ENCODE measurements around the gene KIF20B.

- no peak for TF ChIP-seq CTCF (IDR thresholded peaks at IDR 0.05 in 2 of 3, conservative IDR thresholded peaks at IDR 0.05 in 1 of 3; ENCODE audit: borderline replicate concordance in 1 of 3, insufficient read depth in 1 of 3, low read depth in 2 of 3, low read length in 2 of 3)
- no peak for TF ChIP-seq POLR2A (IDR thresholded peaks at IDR 0.05; ENCODE audit: borderline replicate concordance, extremely low read depth, insufficient read depth, insufficient read length)
- no peak for TF ChIP-seq EZH2 (IDR thresholded peaks at IDR 0.05)
- TF ChIP-seq ZNF274 (IDR thresholded peaks at IDR 0.05; ENCODE audit: low read depth, low read length) = no peak
- no peak for TF ChIP-seq POLR2AphosphoS5 (IDR thresholded peaks at IDR 0.05; ENCODE audit: low read depth, low read length)
- no peak for TF ChIP-seq MAX (IDR thresholded peaks at IDR 0.05)
- no peak for TF ChIP-seq FOSL1 (IDR thresholded peaks at IDR 0.05; ENCODE audit: low read depth)
- TF ChIP-seq REST (IDR thresholded peaks at IDR 0.05; ENCODE audit: low read depth) = no peak
- no peak for TF ChIP-seq YY1 (IDR thresholded peaks at IDR 0.05; ENCODE audit: extremely low read depth, insufficient replicate concordance, low read depth, low read length)
- no peak for TF ChIP-seq ZFX (IDR thresholded peaks at IDR 0.05)
Observed at GRCh38 chr10:89805599-89806013, 104.2 kb downstream of the KIF20B start.
